Measurements from ENCODE around the gene JAG1. TPM values are rescaled to one million over a fixed set of nuclear protein-coding genes. Genes with fewer than 3 reads are reported as not detected.

Gene JAG1
- total RNA-seq, 2 experiments from 2014 or later, result 0.28 to 0.89 TPM

- Mint-ChIP-seq H3K27me3 (peaks cover 39% of the 10 kb centered on the region), H3K4me1 (no peaks in the 10 kb centered on the region), H3K27ac (no peak overlapping the region), H3K4me3 (no peak overlapping the region), H3K9me3 (no peaks in the 10 kb centered on the region), H3K36me3 (no peaks in the 10 kb centered on the region)
- POLR2A ChIA-PET, result no interaction called here
- no peak for ATAC-seq (ENCODE audit: low read depth)
- no peak for DNase-seq
These were observed 9.1 kb upstream of the JAG1 start for GRCh38 chr20:10682939-10683338.

GRCh38 chr20:10681494-10681893, 7.7 kb upstream of the JAG1 start:
- DNase-seq, result no peak
- Mint-ChIP-seq H3K4me1 (no peaks in the 10 kb centered on the region), H3K27ac (no peak overlapping the region), H3K9me3 (no peaks in the 10 kb centered on the region), H3K4me3 (no peak overlapping the region), H3K36me3 (no peaks in the 10 kb centered on the region), H3K27me3 (peaks cover 43% of the 10 kb centered on the region)
- ATAC-seq (ENCODE audit: low read depth), result no peak
- POLR2A ChIA-PET, result no interaction called here

- Mint-ChIP-seq H3K4me1 (no peaks in the 10 kb centered on the region), H3K4me3 (no peak overlapping the region), H3K27me3 (peaks cover 46% of the 10 kb centered on the region), H3K27ac (no peak overlapping the region), H3K36me3 (no peaks in the 10 kb centered on the region), H3K9me3 (no peaks in the 10 kb centered on the region)
- ATAC-seq (ENCODE audit: low read depth) (no peak), DNase-seq (no peak)
- POLR2A ChIA-PET, result no interaction called here
These were observed 6.8 kb upstream of the JAG1 start for GRCh38 chr20:10680571-10680970.

- POLR2A ChIA-PET, result no interaction called here
- Mint-ChIP-seq H3K4me3 (no peak overlapping the region), H3K9me3 (no peaks in the 10 kb centered on the region), H3K4me1 (peaks cover 4% of the 10 kb centered on the region), H3K27ac (no peak overlapping the region), H3K27me3 (peaks cover 54% of the 10 kb centered on the region), H3K36me3 (no peaks in the 10 kb centered on the region)
- DNase-seq, result no peak
- no peak for ATAC-seq (ENCODE audit: low read depth)
These were observed 5.5 kb upstream of the JAG1 start for GRCh38 chr20:10679269-10679668.

- no peaks in the 10 kb centered on the region for H3K9me3 Mint-ChIP-seq
- H3K4me1 Mint-ChIP-seq, result peaks cover 14% of the 10 kb centered on the region
- no peak overlapping the region for H3K4me3 Mint-ChIP-seq
- ATAC-seq (ENCODE audit: low read depth) (no peak), DNase-seq (no peak)
- POLR2A ChIA-PET, result no interaction called here
- no peak overlapping the region for H3K27ac Mint-ChIP-seq
- H3K36me3 Mint-ChIP-seq, result no peaks in the 10 kb centered on the region
- H3K27me3 Mint-ChIP-seq, result peaks cover 59% of the 10 kb centered on the region
These were observed 2.7 kb upstream of the JAG1 start for GRCh38 chr20:10676518-10676917.

GRCh38 chr20:10675450-10675848, 1.6 kb upstream of the JAG1 start:
- ATAC-seq (ENCODE audit: low read depth), result no peak
- POLR2A ChIA-PET, result no interaction called here
- H3K4me1 Mint-ChIP-seq, result peaks cover 18% of the 10 kb centered on the region
- no peaks in the 10 kb centered on the region for H3K36me3 Mint-ChIP-seq
- no peak overlapping the region for H3K27ac Mint-ChIP-seq
- no peaks in the 10 kb centered on the region for H3K9me3 Mint-ChIP-seq
- DNase-seq, result no peak
- peaks cover 61% of the 10 kb centered on the region for H3K27me3 Mint-ChIP-seq
- peak overlapping the region; percentile 57 for H3K4me3 Mint-ChIP-seq

GRCh38 chr20:10674684-10675449, 1.1 kb upstream of the JAG1 start:
- Mint-ChIP-seq H3K36me3 (no peaks in the 10 kb centered on the region), H3K27ac (peak overlapping the region; percentile 14), H3K4me3 (peak overlapping the region; percentile 57), H3K27me3 (peaks cover 59% of the 10 kb centered on the region), H3K9me3 (no peaks in the 10 kb centered on the region), H3K4me1 (peaks cover 18% of the 10 kb centered on the region)
- POLR2A ChIA-PET, result interaction anchor here (1.1 to 1.3 kb wide), 2 partner anchors 125 to 241 kb away, joined by 3 read pairs; partner anchors contain the start of gene MKKS
- peak; percentile 41 for ATAC-seq (ENCODE audit: low read depth)
- DNase-seq, result peak; percentile 76

GRCh38 chr20:10673176-10673841, 490 bp downstream of the JAG1 start:
- Mint-ChIP-seq H3K36me3 (no peaks in the 10 kb centered on the region), H3K4me3 (peak overlapping the region; percentile 95), H3K9me3 (no peaks in the 10 kb centered on the region), H3K4me1 (peaks cover 18% of the 10 kb centered on the region), H3K27me3 (peaks cover 50% of the 10 kb centered on the region), H3K27ac (peak overlapping the region; percentile 86)
- peak; percentile 3 for ATAC-seq (ENCODE audit: low read depth)
- DNase-seq, result peak; percentile 66
- POLR2A ChIA-PET, result interaction anchor here (0.9 to 1.4 kb wide), 4 partner anchors 123 to 239 kb away, joined by 3 to 6 read pairs (median 3); partner anchors contain the start of genes MKKS and SLX4IP

GRCh38 chr20:10672624-10673127, 1.1 kb downstream of the JAG1 start:
- POLR2A ChIA-PET, result interaction anchor here (0.9 to 1.4 kb wide), 2 partner anchors 184 to 238 kb away, joined by 3 to 6 read pairs; partner anchors contain the start of genes MKKS and SLX4IP
- H3K4me3 Mint-ChIP-seq, result peak overlapping the region; percentile 85
- peaks cover 18% of the 10 kb centered on the region for H3K4me1 Mint-ChIP-seq
- peak overlapping the region; percentile 65 for H3K27ac Mint-ChIP-seq
- peak; percentile 74 for DNase-seq
- peaks cover 46% of the 10 kb centered on the region for H3K27me3 Mint-ChIP-seq
- ATAC-seq (ENCODE audit: low read depth), result peak; percentile 1
- H3K9me3 Mint-ChIP-seq, result no peaks in the 10 kb centered on the region
- no peaks in the 10 kb centered on the region for H3K36me3 Mint-ChIP-seq

- H3K36me3 Mint-ChIP-seq, result no peaks in the 10 kb centered on the region
- H3K9me3 Mint-ChIP-seq, result no peaks in the 10 kb centered on the region
- peak overlapping the region; percentile 65 for H3K27ac Mint-ChIP-seq
- peaks cover 42% of the 10 kb centered on the region for H3K27me3 Mint-ChIP-seq
- ATAC-seq (ENCODE audit: low read depth) (no peak), DNase-seq (peak; percentile 42)
- POLR2A ChIA-PET, result interaction anchor here (0.9 to 1.4 kb wide), 3 partner anchors 114 to 237 kb away, joined by 3 to 6 read pairs (median 5); partner anchors contain the start of genes MKKS and SLX4IP
- peak overlapping the region; percentile 85 for H3K4me3 Mint-ChIP-seq
- peaks cover 18% of the 10 kb centered on the region for H3K4me1 Mint-ChIP-seq
These were observed 1.7 kb downstream of the JAG1 start for GRCh38 chr20:10671919-10672623.

- Mint-ChIP-seq H3K9me3 (no peaks in the 10 kb centered on the region), H3K36me3 (no peaks in the 10 kb centered on the region), H3K27ac (no peak overlapping the region), H3K4me3 (peak overlapping the region; percentile 31), H3K27me3 (peaks cover 36% of the 10 kb centered on the region), H3K4me1 (peaks cover 18% of the 10 kb centered on the region)
- peak; percentile 53 for DNase-seq
- peak; percentile 38 for ATAC-seq (ENCODE audit: low read depth)
- POLR2A ChIA-PET, result interaction anchor here (1.3 to 1.4 kb wide), 2 partner anchors 113 to 237 kb away, joined by 5 to 6 read pairs; partner anchors contain the start of genes MKKS and SLX4IP
These were observed 2.4 kb downstream of the JAG1 start for GRCh38 chr20:10671221-10671918.

- DNase-seq (no peak), ATAC-seq (ENCODE audit: low read depth) (no peak)
- Mint-ChIP-seq H3K9me3 (no peaks in the 10 kb centered on the region), H3K4me1 (peaks cover 18% of the 10 kb centered on the region), H3K36me3 (no peaks in the 10 kb centered on the region), H3K27ac (no peak overlapping the region), H3K4me3 (no peak overlapping the region), H3K27me3 (peaks cover 33% of the 10 kb centered on the region)
- POLR2A ChIA-PET, result interaction anchor here (1.3 kb wide), 1 partner anchor 112 kb away, joined by 5 read pairs; no protein-coding TSS in a partner anchor
These were observed 3.1 kb downstream of the JAG1 start for GRCh38 chr20:10670501-10671220.

Measured in activated naive CD8-positive, alpha-beta T cell treated with anti-CD3 and anti-CD28 coated beads, Interleukin-2, amount 10 ng/mL, durations not matched to agents 7 days and 5 days (primary cell).